Left ventricle myocardium inferior (tissue), 1 donor: ENCODE data around the gene NTNG1. TPM values are rescaled to one million over a fixed set of nuclear protein-coding genes. Genes with fewer than 3 reads are reported as not detected.

Experiments
- DNase-seq: peaks from one replicate; pipeline ENCODE4 v3.0.0-alpha.2; 2020
- H3K27ac ChIP-seq: fragments of 200-600 bp; replicated peaks from 2 replicates; pipeline ENCODE4 v1.8.0; 2021
- H3K27me3 ChIP-seq: fragments of 200-600 bp; 2 replicates; pipeline ENCODE4 v1.8.0; 2021; ENCODE audit warnings: low read depth
- H3K36me3 ChIP-seq: fragments of 200-600 bp; 2 replicates; pipeline ENCODE4 v1.8.0; 2021
- H3K4me1 ChIP-seq: fragments of 200-600 bp; 2 replicates; pipeline ENCODE4 v1.8.0; 2021
- H3K4me3 ChIP-seq: fragments of 200-600 bp; 2 replicates; pipeline ENCODE4 v1.8.0; 2021; ENCODE audit warnings: mild to moderate bottlenecking, moderate library complexity
- H3K9me3 ChIP-seq: fragments of 200-600 bp; replicated peaks from 2 replicates; pipeline ENCODE4 v1.8.0; 2021
- intact Hi-C: fragments of 100-400 bp; cut with micrococcal nuclease; formaldehyde crosslinking; loops from one replicate; pipeline ENCODE4 v1.11.0; 2022
- total RNA-seq: library from RNA; stranded (reverse); fragmentation: NEBNext Ultra II Directional; extraction: Animal tissue kit (Norgen Biotek cat#: 25700); gene quantifications from one replicate; pipeline ENCODE4 v1.2.1, GENCODE V29; 2021
- TF ChIP-seq, protein P1 (sequence below): fragments of 200-600 bp; IDR thresholded peaks from 2 replicates; pipeline ENCODE4 v1.8.0; 2021; ENCODE audit warnings: antibody characterized with exemption, mild to moderate bottlenecking, borderline replicate concordance
- donor health status: DM: no; HTN: yes; CAD: no; lungs with severe emphysema.

The NTNG1 gene
- total RNA-seq, 1 donor from 2014 or later, result 0.30 TPM

DNA sequence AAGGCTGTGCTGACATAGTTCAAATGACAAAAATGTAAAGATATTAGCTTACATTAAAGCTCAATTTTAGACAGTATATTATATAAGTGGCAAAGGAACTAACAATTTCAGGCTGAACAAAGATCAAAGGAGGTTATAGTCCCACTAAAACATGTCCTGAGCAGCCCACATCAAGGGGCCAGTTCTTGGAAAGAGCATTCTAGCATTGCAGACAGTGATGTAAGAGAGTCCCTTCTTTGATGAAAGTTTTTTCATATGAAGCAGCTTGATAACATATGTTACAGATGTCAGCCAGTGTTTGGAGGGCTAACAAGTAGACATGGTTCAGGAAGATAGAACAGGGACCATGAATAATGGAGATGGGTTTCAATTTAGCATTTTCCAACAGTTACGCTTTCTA lies 301.7 kb downstream of the NTNG1 start:
- H3K4me3 ChIP-seq, result no peak overlapping the region
- H3K27me3 ChIP-seq, result no peaks in the 10 kb centered on the region
- H3K36me3 ChIP-seq, result no peaks in the 10 kb centered on the region
- no peak overlapping the region for H3K27ac ChIP-seq
- H3K4me1 ChIP-seq, result no peaks in the 10 kb centered on the region
- TF ChIP-seq, protein P1, sequence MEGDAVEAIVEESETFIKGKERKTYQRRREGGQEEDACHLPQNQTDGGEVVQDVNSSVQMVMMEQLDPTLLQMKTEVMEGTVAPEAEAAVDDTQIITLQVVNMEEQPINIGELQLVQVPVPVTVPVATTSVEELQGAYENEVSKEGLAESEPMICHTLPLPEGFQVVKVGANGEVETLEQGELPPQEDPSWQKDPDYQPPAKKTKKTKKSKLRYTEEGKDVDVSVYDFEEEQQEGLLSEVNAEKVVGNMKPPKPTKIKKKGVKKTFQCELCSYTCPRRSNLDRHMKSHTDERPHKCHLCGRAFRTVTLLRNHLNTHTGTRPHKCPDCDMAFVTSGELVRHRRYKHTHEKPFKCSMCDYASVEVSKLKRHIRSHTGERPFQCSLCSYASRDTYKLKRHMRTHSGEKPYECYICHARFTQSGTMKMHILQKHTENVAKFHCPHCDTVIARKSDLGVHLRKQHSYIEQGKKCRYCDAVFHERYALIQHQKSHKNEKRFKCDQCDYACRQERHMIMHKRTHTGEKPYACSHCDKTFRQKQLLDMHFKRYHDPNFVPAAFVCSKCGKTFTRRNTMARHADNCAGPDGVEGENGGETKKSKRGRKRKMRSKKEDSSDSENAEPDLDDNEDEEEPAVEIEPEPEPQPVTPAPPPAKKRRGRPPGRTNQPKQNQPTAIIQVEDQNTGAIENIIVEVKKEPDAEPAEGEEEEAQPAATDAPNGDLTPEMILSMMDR, result no peak
- H3K9me3 ChIP-seq, result no peaks in the 10 kb centered on the region
- DNase-seq, result no peak
- intact Hi-C loops, result no loop called here

DNA sequence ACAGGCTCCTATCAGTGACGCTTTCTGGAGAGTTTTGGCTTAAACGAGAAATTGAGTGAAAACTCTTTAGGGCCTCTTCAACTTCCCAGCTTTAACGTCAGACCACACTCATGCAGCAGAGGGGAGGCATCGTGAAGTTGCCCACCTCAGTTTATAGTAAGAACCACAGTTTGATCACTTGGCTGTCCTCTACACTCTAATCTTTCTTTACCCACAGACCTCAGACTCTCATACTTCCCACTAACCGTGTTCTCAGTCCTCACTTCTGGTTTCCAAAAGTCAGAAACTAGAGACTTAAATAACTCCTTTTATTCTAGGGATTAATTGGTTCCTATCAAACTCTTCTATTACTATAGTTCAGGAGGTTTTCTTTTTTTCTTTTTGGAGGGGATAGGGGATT lies 302.2 kb downstream of the NTNG1 start:
- no peaks in the 10 kb centered on the region for H3K4me1 ChIP-seq
- no peaks in the 10 kb centered on the region for H3K9me3 ChIP-seq
- no peaks in the 10 kb centered on the region for H3K36me3 ChIP-seq
- H3K27me3 ChIP-seq, result no peaks in the 10 kb centered on the region
- no peak for DNase-seq
- TF ChIP-seq, protein P1, result no peak
- H3K4me3 ChIP-seq, result no peak overlapping the region
- H3K27ac ChIP-seq, result no peak overlapping the region
- intact Hi-C loops, result no loop called here

DNA sequence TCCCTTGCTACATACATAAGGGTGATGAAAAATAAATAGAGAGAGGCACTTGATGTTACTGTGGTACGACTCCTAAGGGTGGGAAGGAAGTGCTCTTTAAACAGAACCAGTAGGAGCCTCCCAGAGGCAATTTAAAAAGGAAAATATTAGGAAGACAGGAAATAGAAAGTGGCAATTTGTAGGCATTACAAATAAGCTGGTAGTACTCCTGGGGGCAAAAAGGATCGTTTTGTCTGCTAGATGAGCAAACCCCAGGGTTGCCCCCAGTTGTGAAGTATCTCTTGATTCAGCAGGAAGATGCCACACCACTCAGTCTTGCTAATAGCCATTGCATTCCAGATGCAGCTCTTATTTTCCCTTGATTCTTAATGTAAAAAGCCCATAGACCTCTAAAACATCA lies 303.0 kb downstream of the NTNG1 start:
- no peak overlapping the region for H3K27ac ChIP-seq
- H3K4me1 ChIP-seq, result no peaks in the 10 kb centered on the region
- H3K27me3 ChIP-seq, result no peaks in the 10 kb centered on the region
- intact Hi-C loops, result no loop called here
- no peak for DNase-seq
- no peaks in the 10 kb centered on the region for H3K9me3 ChIP-seq
- TF ChIP-seq, protein P1, result no peak
- no peak overlapping the region for H3K4me3 ChIP-seq
- no peaks in the 10 kb centered on the region for H3K36me3 ChIP-seq

DNA sequence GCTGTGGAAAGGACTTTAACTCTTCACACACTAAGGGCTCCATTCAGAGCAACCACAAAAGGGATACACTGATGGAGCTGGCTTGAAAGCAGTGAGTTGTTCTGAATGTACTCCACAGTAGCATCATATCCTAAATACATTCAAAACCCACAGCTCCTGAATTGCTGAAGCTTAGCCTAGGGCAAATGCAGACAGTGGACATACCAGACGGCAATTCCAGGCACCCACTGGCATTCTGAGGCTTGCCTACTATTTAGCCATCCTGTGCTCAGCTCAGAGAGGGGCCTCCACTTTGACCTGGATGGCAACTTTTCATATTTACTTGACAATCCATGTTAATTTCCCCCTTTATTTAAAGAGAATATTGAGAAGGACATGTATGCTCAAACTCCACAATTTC lies 303.5 kb downstream of the NTNG1 start:
- Histone ChIP-seq H3K4me3 (no peak overlapping the region), H3K27ac (no peak overlapping the region), H3K9me3 (no peaks in the 10 kb centered on the region), H3K4me1 (no peaks in the 10 kb centered on the region), H3K27me3 (no peaks in the 10 kb centered on the region), H3K36me3 (no peaks in the 10 kb centered on the region)
- TF ChIP-seq, protein P1, result no peak
- intact Hi-C loops, result no loop called here
- no peak for DNase-seq

DNA sequence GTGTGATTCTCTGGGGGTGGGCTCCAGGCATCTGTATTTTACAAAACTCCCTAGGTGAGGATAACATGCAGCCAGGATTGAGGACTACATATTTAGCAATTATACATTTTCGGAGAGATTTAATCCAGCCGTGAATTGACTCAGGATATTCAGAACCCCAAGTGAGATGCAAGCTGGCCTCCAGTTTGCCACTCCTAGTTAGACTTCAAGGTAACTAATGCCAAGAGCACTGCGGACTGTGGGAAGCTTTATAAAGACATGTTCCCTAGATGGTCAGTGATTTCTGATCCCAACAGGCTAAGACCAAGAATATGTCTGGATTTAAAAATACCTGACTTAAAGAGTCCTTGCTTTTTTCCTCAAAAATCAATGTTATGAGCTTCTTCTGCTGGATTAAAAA lies 308.5 kb downstream of the NTNG1 start:
- Histone ChIP-seq H3K36me3 (no peaks in the 10 kb centered on the region), H3K4me1 (no peaks in the 10 kb centered on the region), H3K4me3 (no peak overlapping the region), H3K27me3 (no peaks in the 10 kb centered on the region), H3K27ac (no peak overlapping the region), H3K9me3 (peaks cover 4% of the 10 kb centered on the region)
- no peak for DNase-seq
- intact Hi-C loops, result no loop called here
- TF ChIP-seq, protein P1, result no peak
